Ishikawa (cell line): ENCODE data around the gene MFSD12.

Experiments
- CEBPB ChIP-seq: IDR thresholded peaks from 2 replicates; pipeline ENCODE4 v1.6.1; 2012
- CREB1 ChIP-seq: IDR thresholded peaks from 2 replicates; pipeline ENCODE4 v1.6.1; 2012; ENCODE audit warnings: low read depth
- EGR1 ChIP-seq: IDR thresholded peaks from 2 replicates; pipeline ENCODE4 v1.6.1; 2012
- EP300 ChIP-seq: IDR thresholded peaks from 2 replicates; pipeline ENCODE4 v1.6.1; 2012; ENCODE audit warnings: borderline replicate concordance
- FOXM1 ChIP-seq: IDR thresholded peaks from 2 replicates; pipeline ENCODE4 v1.6.1; 2012; ENCODE audit warnings: low read depth, borderline replicate concordance
- MAX ChIP-seq: IDR thresholded peaks from 2 replicates; pipeline ENCODE4 v1.6.1; 2012
- NFIC ChIP-seq: IDR thresholded peaks from 2 replicates; pipeline ENCODE4 v1.6.1; 2012
- RAD21 ChIP-seq: IDR thresholded peaks from 2 replicates; pipeline ENCODE4 v1.6.1; 2012; ENCODE audit warnings: low read depth
- REST ChIP-seq: IDR thresholded peaks from 2 replicates; pipeline ENCODE4 v1.6.1; 2012; ENCODE audit warnings: low read depth, mild to moderate bottlenecking
- TAF1 ChIP-seq: IDR thresholded peaks from 2 replicates; pipeline ENCODE4 v1.6.1; 2012; ENCODE audit warnings: low read depth, mild to moderate bottlenecking
- TCF12 ChIP-seq: IDR thresholded peaks from 2 replicates; pipeline ENCODE4 v1.6.1; 2012; ENCODE audit warnings: low read depth
- TEAD4 ChIP-seq: IDR thresholded peaks from 2 replicates; pipeline ENCODE4 v1.6.1; 2012
- USF1 ChIP-seq: IDR thresholded peaks from 2 replicates; pipeline ENCODE4 v1.6.1; 2012
- YY1 ChIP-seq: IDR thresholded peaks from 2 replicates; pipeline ENCODE4 v1.6.1; 2012; ENCODE audit warnings: low read depth
- ZBTB7A ChIP-seq: IDR thresholded peaks from 2 replicates; pipeline ENCODE4 v1.6.1; 2012; ENCODE audit warnings: low read depth

MFSD12 gene

GRCh38 chr19:3538258-3538929, 19.0 kb downstream of the MFSD12 start:
- no peak for TF ChIP-seq CREB1
- no peak for TF ChIP-seq RAD21
- no peak for TF ChIP-seq TEAD4
- TF ChIP-seq EP300, result no peak
- TF ChIP-seq YY1, result no peak
- TF ChIP-seq CEBPB, result no peak
- no peak for TF ChIP-seq REST
- TF ChIP-seq ZBTB7A, result no peak
- TF ChIP-seq TCF12, result no peak
- no peak for TF ChIP-seq MAX
- TF ChIP-seq NFIC, result no peak
- no peak for TF ChIP-seq EGR1
- TF ChIP-seq USF1, result no peak
- no peak for TF ChIP-seq FOXM1
- no peak for TF ChIP-seq TAF1

- TF ChIP-seq TCF12 (no peak), TAF1 (no peak), EGR1 (no peak), YY1 (no peak), CREB1 (no peak), RAD21 (no peak), USF1 (no peak), REST (no peak), TEAD4 (no peak), CEBPB (no peak), FOXM1 (no peak), ZBTB7A (no peak), MAX (no peak), EP300 (no peak), NFIC (no peak)
These were observed 19.7 kb downstream of the MFSD12 start for GRCh38 chr19:3537438-3538240.

- TF ChIP-seq FOXM1 (no peak), USF1 (no peak), TEAD4 (no peak), CREB1 (no peak), MAX (no peak), TCF12 (no peak), RAD21 (no peak), ZBTB7A (no peak)
These were observed 20.3 kb downstream of the MFSD12 start for GRCh38 chr19:3537101-3537437.

- TF ChIP-seq TCF12 (no peak), YY1 (no peak)
These were observed 20.8 kb downstream of the MFSD12 start for GRCh38 chr19:3536429-3537100.

GRCh38 chr19:3535981-3536380, 21.4 kb downstream of the MFSD12 start:
- TF ChIP-seq TAF1, result no peak
- no peak for TF ChIP-seq FOXM1
- no peak for TF ChIP-seq MAX
- TF ChIP-seq RAD21, result no peak
- TF ChIP-seq CEBPB, result no peak
- TF ChIP-seq REST, result no peak
- no peak for TF ChIP-seq NFIC
- no peak for TF ChIP-seq YY1
- no peak for TF ChIP-seq USF1
- TF ChIP-seq TCF12, result no peak
- TF ChIP-seq CREB1, result no peak
- TF ChIP-seq ZBTB7A, result no peak
- TF ChIP-seq EGR1, result no peak
- TF ChIP-seq EP300, result no peak
